Colonic mucosa (tissue), 4 donors: ENCODE data around the gene CLEC4F. TPM values are rescaled to one million over a fixed set of nuclear protein-coding genes. Genes with fewer than 3 reads are reported as not detected.
"Not testable (repeated sequence)": the region's sequence is repeated elsewhere in the genome, so short reads cannot be mapped to it uniquely, and the experiment has no call there.

Experiments
- DNase-seq: peaks from one replicate; pipeline ENCODE4 v3.0.0-alpha.2; 2020
- H3K27ac ChIP-seq: fragments of 200-600 bp; one replicate; pipeline ENCODE4 v1.8.0; 2021
- H3K27me3 ChIP-seq: fragments of 200-600 bp; one replicate; pipeline ENCODE4 v1.8.0; 2021
- H3K36me3 ChIP-seq: fragments of 200-600 bp; one replicate; pipeline ENCODE4 v1.8.0; 2021
- H3K4me1 ChIP-seq: fragments of 200-600 bp; one replicate; pipeline ENCODE4 v1.8.0; 2021; ENCODE audit warnings: mild to moderate bottlenecking
- H3K4me3 ChIP-seq: fragments of 200-600 bp; one replicate; pipeline ENCODE4 v1.8.0; 2021
- H3K9ac ChIP-seq, 2 donors: one replicate each; pipeline ENCODE4 v1.7.0; 2013; ENCODE audit warnings: control low read depth in 2 of 2, low read depth in 2 of 2, low read length in 2 of 2
- H3K9me3 ChIP-seq: fragments of 200-600 bp; one replicate; pipeline ENCODE4 v1.8.0; 2021
- intact Hi-C: fragments of 100-400 bp; cut with DNase I; formaldehyde crosslinking; loops from one replicate; pipeline ENCODE4 v1.14.1; 2022
- total RNA-seq, 2 donors: library from RNA; stranded (reverse); fragmentation: NEBNext Ultra II Directional in 1 of 2; extraction: Animal tissue kit (Norgen Biotek cat#: 25700) in 1 of 2; gene quantifications; one replicate each; pipeline ENCODE4 v1.2.1, GENCODE V29; 2021
- TF ChIP-seq, protein P1 (sequence below): fragments of 200-600 bp; IDR thresholded peaks from one replicate; pipeline ENCODE4 v1.8.0; 2022; ENCODE audit warnings: antibody characterized with exemption, mild to moderate bottlenecking
- donor health status: healthy.
- donor health status: DM: no; HTN: no; CAD: no.
- donor health status: DM: no; HTN: no; CAD: no.

The CLEC4F gene
- total RNA-seq, 2 donors from 2014 or later, result 0.12 TPM; not detected in 1

DNA sequence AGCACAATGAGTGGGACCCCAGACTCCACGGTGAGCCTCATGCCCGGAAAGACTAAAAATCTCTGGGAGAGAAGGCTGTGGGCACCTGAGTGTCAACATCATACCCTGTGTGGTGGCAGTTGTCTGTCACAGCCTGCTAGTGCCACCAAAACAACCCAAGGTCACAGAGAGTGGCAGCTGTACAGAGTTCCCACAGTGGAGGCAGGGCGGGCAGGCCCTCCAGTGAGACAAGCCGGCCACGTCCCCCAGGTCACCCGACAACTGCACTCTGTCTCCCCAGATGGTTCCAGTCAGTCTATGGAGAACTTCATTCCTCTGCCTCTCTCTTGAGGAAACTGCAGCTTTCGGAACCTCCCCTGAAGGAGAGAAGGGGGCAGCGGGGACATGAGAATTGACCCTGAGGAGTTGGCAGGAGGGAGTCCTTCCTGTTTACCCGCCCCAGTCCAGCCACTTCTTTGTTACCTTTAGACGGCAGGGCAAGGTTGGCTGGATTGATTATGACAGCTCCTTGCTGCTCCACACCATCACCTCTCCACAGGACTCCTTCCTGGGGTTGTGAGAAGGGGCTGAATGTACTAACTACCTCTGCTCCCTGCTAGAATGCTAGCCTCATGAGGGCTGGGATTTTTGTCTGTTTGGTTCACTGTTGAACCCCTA, 18.7 kb downstream of the CLEC4F start:
- Histone ChIP-seq H3K4me1 (no peaks in the 10 kb centered on the region), H3K9me3 (no peaks in the 10 kb centered on the region), H3K27ac (no peak overlapping the region), H3K4me3 (no peak overlapping the region), H3K27me3 (no peaks in the 10 kb centered on the region), H3K9ac (no peak overlapping the region), H3K36me3 (no peaks in the 10 kb centered on the region)
- no peak for DNase-seq
- TF ChIP-seq, protein P1, sequence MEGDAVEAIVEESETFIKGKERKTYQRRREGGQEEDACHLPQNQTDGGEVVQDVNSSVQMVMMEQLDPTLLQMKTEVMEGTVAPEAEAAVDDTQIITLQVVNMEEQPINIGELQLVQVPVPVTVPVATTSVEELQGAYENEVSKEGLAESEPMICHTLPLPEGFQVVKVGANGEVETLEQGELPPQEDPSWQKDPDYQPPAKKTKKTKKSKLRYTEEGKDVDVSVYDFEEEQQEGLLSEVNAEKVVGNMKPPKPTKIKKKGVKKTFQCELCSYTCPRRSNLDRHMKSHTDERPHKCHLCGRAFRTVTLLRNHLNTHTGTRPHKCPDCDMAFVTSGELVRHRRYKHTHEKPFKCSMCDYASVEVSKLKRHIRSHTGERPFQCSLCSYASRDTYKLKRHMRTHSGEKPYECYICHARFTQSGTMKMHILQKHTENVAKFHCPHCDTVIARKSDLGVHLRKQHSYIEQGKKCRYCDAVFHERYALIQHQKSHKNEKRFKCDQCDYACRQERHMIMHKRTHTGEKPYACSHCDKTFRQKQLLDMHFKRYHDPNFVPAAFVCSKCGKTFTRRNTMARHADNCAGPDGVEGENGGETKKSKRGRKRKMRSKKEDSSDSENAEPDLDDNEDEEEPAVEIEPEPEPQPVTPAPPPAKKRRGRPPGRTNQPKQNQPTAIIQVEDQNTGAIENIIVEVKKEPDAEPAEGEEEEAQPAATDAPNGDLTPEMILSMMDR, result no peak
- intact Hi-C loops, result no loop called here

DNA sequence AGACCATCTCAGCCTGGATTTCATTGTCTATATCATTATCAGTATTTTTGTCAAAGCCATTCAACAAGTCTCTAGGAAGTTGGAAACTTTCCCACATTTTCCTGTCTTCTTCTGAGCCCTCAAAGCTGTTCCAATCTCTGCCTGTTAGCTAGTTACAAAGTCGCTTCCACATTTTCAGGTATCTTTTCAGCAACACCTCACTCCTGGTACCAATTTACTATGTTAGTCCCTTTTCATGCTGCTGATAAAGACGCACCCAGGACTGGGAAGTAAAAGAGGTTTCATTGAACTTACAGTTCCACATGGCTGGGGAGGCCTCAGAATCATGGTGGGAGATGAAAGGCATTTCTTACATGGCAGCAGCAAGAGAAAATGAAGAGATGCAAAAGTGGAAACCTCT, 20.7 kb downstream of the CLEC4F start:
- Histone ChIP-seq H3K27me3 (no peaks in the 10 kb centered on the region), H3K4me1 (no peaks in the 10 kb centered on the region), H3K27ac (no peak overlapping the region), H3K36me3 (no peaks in the 10 kb centered on the region), H3K9ac (no peak overlapping the region), H3K4me3 (no peak overlapping the region), H3K9me3 (no peaks in the 10 kb centered on the region)
- intact Hi-C loops, result no loop called here
- no peak for DNase-seq
- TF ChIP-seq, protein P1, result no peak

DNA sequence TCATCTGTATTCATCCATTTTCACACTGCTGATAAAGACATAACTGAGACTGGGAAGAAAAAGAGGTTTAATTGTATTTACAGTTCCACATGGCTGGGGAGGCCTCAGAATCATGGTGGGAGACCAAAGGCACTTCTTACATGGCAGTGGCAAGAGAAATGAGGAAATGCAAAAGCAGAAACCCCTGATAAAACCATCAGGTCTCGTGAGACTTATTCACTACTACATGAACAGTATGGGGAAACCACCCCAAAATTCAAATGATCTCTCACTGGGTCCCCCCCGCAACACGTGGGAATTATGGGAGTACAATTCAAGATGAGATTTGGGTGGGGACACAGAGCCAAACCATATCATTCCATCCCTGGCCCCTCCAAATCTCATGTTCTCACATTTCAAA, 22.4 kb downstream of the CLEC4F start:
- H3K9ac ChIP-seq, intact Hi-C loops, H3K27me3 ChIP-seq, H3K36me3 ChIP-seq, H3K27ac ChIP-seq, H3K4me3 ChIP-seq, H3K4me1 ChIP-seq, DNase-seq, H3K9me3 ChIP-seq: not testable (repeated sequence)

DNA sequence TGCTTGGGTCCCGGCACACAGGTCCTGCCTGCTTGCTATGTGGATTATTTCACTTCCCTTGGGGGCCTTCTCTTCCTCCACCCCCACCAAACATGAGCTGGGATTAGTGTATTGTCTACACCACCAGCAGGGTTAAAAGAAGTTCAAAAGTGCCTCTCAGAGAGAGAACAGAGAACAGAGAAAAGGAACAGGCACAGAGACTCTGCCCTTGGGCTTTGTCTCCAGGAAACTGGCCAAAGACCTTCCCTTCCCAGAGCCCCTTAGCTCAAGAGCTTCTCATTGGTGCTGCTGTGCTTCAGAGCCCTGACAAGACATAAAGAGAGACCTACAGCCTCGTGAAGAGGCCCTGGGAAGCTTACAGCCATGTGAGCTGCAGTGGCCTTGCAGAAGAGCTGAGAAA, 22.9 kb downstream of the CLEC4F start:
- DNase-seq, result no peak
- TF ChIP-seq, protein P1, result no peak
- H3K9ac ChIP-seq, result no peak overlapping the region
- H3K4me3 ChIP-seq, result no peak overlapping the region
- H3K36me3 ChIP-seq, result no peaks in the 10 kb centered on the region
- H3K27me3 ChIP-seq, result no peaks in the 10 kb centered on the region
- H3K27ac ChIP-seq, result no peak overlapping the region
- no peaks in the 10 kb centered on the region for H3K4me1 ChIP-seq
- intact Hi-C loops, result no loop called here
- no peaks in the 10 kb centered on the region for H3K9me3 ChIP-seq

DNA sequence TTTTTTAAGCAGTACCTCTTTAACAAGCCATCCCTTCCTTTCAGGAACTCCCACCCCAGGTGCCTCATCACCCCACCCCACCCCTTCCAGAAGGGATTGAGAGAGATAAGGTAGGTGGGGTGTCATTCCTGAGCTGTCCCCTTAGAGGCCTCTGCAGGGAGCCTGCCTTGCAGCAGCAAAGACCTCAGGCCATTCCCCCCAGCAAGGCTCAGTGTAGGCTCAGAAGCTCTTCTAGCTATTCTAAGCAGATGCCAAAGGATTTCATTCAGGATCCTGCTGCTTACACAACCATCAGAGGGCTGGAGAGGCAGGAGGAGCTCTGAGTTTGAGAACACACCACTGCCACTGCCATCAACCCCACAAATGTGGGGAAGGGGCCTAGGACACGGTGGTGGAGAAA, 24.1 kb downstream of the CLEC4F start:
- Histone ChIP-seq H3K27ac (no peak overlapping the region), H3K27me3 (no peaks in the 10 kb centered on the region), H3K9me3 (no peaks in the 10 kb centered on the region), H3K36me3 (no peaks in the 10 kb centered on the region), H3K9ac (no peak overlapping the region), H3K4me1 (no peaks in the 10 kb centered on the region), H3K4me3 (no peak overlapping the region)
- intact Hi-C loops, result no loop called here
- no peak for DNase-seq
- TF ChIP-seq, protein P1, result no peak

DNA sequence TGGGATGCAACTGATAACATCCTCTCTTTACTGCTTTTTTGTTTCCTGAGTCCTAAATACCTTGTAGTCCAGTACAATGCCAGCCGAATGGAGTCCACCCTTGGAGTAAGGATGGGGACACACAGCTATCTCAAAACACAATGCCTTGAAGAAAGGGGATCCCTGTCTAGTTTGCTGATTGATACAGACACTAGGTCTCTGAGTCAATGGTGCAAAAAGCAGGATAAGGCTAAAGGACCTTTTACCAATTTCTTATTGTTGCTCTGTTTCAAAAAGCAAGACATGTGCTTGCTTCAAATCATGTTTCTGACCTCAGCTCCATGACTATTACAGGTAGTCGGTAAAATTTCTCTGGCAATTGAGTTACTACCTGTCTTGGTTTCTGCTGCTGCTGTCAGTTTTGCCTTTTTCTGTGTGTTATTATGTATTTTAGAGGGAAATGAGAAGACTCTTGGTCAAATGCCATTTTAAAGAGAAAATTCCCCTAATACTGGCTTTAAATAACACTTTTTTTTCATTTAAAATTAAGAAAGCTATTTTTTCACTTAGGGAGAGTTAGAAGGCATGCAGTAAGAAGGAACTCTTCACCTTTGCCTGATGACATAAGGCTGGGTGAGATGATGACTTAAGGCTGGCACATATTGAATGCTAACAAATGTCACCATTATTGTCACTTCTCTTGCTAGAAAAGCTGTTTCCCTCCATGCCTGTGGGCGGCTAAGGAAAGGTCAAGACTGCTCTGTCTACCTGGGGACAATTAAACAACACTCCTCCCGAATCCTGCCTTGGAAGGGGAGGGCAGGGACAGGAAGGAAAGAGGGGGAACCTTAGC, 25.0 kb downstream of the CLEC4F start:
- DNase-seq, result no peak
- Histone ChIP-seq H3K27ac (no peak overlapping the region), H3K27me3 (peaks cover 5% of the 10 kb centered on the region), H3K9me3 (no peaks in the 10 kb centered on the region), H3K4me1 (no peaks in the 10 kb centered on the region), H3K9ac (no peak overlapping the region), H3K36me3 (no peaks in the 10 kb centered on the region), H3K4me3 (no peak overlapping the region)
- intact Hi-C loops, result no loop called here
- TF ChIP-seq, protein P1, result no peak
